ENCODE results near the gene HOTAIR. TPM values are rescaled to one million over a fixed set of nuclear protein-coding genes. Genes with fewer than 3 reads are reported as not detected.
A peak's percentile ranks its signal among the peaks of the same experiment; 100 is the strongest.

The HOTAIR gene
- polyA plus RNA-seq, 1 donor from 2014 or later = not detected

GRCh38 chr12:54001283-54002187 lies 26.8 kb upstream of the HOTAIR start:
- Histone ChIP-seq H3K4me3 (ENCODE audit: low read length) (no peak overlapping the region), H3K36me3 (ENCODE audit: insufficient read depth, low read length) (no peaks in the 10 kb centered on the region), H3K79me2 (replicated peaks; ENCODE audit: insufficient read depth, low read length) (no peaks in the 10 kb centered on the region), H3K4me2 (ENCODE audit: low read length) (no peak overlapping the region), H3K27me3 (ENCODE audit: insufficient read depth, low read depth, low read length) (peaks cover 100% of the 10 kb centered on the region), H3K27ac (ENCODE audit: low read length) (no peak overlapping the region), H4K20me1 (ENCODE audit: insufficient read depth) (no peaks in the 10 kb centered on the region), H3K9ac (ENCODE audit: low read length) (no peak overlapping the region), H3K9me3 (ENCODE audit: low read length) (no peaks in the 10 kb centered on the region), H3F3A (ENCODE audit: insufficient read depth, low read length, poor library complexity, severe bottlenecking) (no peaks in the 10 kb centered on the region), H3K9me2 (ENCODE audit: insufficient read depth, low read length) (no peaks in the 10 kb centered on the region), H2AFZ (ENCODE audit: low read depth, low read length) (no peak overlapping the region)
- TF ChIP-seq RAD21 (conservative IDR thresholded peaks at IDR 0.05) (no peak), CTCF (IDR thresholded peaks at IDR 0.05; ENCODE audit: poor library complexity, severe bottlenecking) (no peak), EZH2 (IDR thresholded peaks at IDR 0.05; ENCODE audit: borderline replicate concordance, insufficient read depth, low read length, poor library complexity, severe bottlenecking) (no peak), SMC3 (conservative IDR thresholded peaks at IDR 0.05; ENCODE audit: poor library complexity) (no peak), TAF1 (IDR thresholded peaks at IDR 0.05; ENCODE audit: low read depth) (no peak), MXI1 (conservative IDR thresholded peaks at IDR 0.05; ENCODE audit: poor library complexity, severe bottlenecking) (no peak), POLR2AphosphoS5 (IDR thresholded peaks at IDR 0.05) (no peak), EP300 (conservative IDR thresholded peaks at IDR 0.05; ENCODE audit: poor library complexity, severe bottlenecking) (no peak)
- TF ChIP-seq, protein P1, sequence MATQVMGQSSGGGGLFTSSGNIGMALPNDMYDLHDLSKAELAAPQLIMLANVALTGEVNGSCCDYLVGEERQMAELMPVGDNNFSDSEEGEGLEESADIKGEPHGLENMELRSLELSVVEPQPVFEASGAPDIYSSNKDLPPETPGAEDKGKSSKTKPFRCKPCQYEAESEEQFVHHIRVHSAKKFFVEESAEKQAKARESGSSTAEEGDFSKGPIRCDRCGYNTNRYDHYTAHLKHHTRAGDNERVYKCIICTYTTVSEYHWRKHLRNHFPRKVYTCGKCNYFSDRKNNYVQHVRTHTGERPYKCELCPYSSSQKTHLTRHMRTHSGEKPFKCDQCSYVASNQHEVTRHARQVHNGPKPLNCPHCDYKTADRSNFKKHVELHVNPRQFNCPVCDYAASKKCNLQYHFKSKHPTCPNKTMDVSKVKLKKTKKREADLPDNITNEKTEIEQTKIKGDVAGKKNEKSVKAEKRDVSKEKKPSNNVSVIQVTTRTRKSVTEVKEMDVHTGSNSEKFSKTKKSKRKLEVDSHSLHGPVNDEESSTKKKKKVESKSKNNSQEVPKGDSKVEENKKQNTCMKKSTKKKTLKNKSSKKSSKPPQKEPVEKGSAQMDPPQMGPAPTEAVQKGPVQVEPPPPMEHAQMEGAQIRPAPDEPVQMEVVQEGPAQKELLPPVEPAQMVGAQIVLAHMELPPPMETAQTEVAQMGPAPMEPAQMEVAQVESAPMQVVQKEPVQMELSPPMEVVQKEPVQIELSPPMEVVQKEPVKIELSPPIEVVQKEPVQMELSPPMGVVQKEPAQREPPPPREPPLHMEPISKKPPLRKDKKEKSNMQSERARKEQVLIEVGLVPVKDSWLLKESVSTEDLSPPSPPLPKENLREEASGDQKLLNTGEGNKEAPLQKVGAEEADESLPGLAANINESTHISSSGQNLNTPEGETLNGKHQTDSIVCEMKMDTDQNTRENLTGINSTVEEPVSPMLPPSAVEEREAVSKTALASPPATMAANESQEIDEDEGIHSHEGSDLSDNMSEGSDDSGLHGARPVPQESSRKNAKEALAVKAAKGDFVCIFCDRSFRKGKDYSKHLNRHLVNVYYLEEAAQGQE (IDR thresholded peaks at IDR 0.05; ENCODE audit: borderline replicate concordance) = no peak

DNA sequence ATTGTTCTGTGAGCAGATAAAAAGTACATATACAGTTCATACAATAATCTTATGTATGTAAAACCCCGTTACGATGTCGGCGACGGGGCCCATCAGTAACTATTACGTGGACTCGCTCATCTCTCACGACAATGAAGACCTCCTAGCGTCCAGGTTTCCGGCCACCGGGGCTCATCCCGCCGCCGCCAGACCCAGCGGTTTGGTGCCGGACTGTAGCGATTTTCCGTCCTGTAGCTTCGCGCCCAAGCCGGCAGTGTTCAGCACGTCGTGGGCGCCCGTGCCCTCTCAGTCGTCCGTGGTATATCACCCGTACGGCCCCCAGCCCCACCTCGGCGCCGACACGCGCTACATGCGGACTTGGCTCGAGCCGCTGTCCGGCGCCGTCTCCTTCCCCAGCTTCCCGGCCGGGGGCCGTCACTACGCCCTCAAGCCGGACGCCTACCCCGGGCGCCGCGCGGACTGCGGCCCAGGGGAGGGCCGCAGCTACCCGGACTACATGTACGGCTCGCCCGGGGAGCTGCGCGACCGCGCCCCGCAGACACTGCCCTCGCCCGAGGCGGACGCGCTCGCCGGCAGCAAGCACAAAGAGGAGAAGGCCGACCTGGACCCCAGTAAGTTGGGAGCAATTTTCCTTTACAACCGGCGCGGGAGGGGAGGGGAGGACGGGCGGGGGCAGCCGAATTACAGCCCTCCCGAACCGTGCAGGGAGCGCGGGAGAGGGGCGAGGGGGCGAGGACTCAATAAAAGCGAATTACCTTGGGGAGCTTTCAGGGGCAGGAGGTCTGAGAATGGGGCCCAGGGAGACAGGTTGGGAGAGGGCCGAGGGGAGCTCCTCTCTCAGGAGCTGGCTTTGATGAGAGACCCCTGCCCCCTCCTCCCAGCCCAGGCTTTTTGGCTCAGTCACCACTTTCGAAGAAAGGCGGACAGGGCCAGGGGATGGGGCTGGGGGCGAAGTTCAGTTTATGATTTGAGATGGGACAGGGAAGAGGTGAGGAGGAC lies 25.7 kb upstream of the HOTAIR start, which contains the start of gene HOXC9:
Gene HOXC9 (plus strand): TSS at position 46 of the 999 bp plus-strand sequence. CDS start 28 bp downstream, at position 74.
- no peak within 1 kb of the TSS for H3K4me2 ChIP-seq (ENCODE audit: low read length)
- no peak within 1 kb of the TSS for H3K27ac ChIP-seq (ENCODE audit: low read length)
- H3K9ac ChIP-seq (ENCODE audit: low read length) = no peak within 1 kb of the TSS
- no peaks in the 10 kb centered on the region for H3F3A ChIP-seq (ENCODE audit: insufficient read depth, low read length, poor library complexity, severe bottlenecking)
- no peak for TF ChIP-seq TAF1 (IDR thresholded peaks at IDR 0.05; ENCODE audit: low read depth)
- no peak for TF ChIP-seq EP300 (conservative IDR thresholded peaks at IDR 0.05; ENCODE audit: poor library complexity, severe bottlenecking)
- no peak for TF ChIP-seq POLR2AphosphoS5 (IDR thresholded peaks at IDR 0.05)
- TF ChIP-seq, protein P1 (IDR thresholded peaks at IDR 0.05; ENCODE audit: borderline replicate concordance) = no peak
- no peak for TF ChIP-seq CTCF (IDR thresholded peaks at IDR 0.05; ENCODE audit: poor library complexity, severe bottlenecking)
- no peak for TF ChIP-seq MXI1 (conservative IDR thresholded peaks at IDR 0.05; ENCODE audit: poor library complexity, severe bottlenecking)
- peak; percentile 79 for TF ChIP-seq EZH2 (IDR thresholded peaks at IDR 0.05; ENCODE audit: borderline replicate concordance, insufficient read depth, low read length, poor library complexity, severe bottlenecking)
- H2AFZ ChIP-seq (ENCODE audit: low read depth, low read length) = no peak within 1 kb of the TSS
- peaks cover 100% of the 10 kb centered on the region for H3K27me3 ChIP-seq (ENCODE audit: insufficient read depth, low read depth, low read length)
- no peaks in the 10 kb centered on the region for H3K79me2 ChIP-seq (replicated peaks; ENCODE audit: insufficient read depth, low read length)
- H3K36me3 ChIP-seq (ENCODE audit: insufficient read depth, low read length) = no peaks in the 10 kb centered on the region
- H3K9me3 ChIP-seq (ENCODE audit: low read length) = no peaks in the 10 kb centered on the region
- H3K9me2 ChIP-seq (ENCODE audit: insufficient read depth, low read length) = no peaks in the 10 kb centered on the region
- H4K20me1 ChIP-seq (ENCODE audit: insufficient read depth) = no peaks in the 10 kb centered on the region
- peak within 1 kb of the TSS; percentile 31 for H3K4me3 ChIP-seq (ENCODE audit: low read length)
